Measurements from ENCODE around the gene ARMC2.
"Not testable (repeated sequence)": the region's sequence is repeated elsewhere in the genome, so short reads cannot be mapped to it uniquely, and the experiment has no call there.

Gene ARMC2

GRCh38 chr6:108916026-108916686 lies 67.9 kb downstream of the ARMC2 start:
- no peak for DNase-seq (ENCODE audit: low spot score)

- no peak for DNase-seq (ENCODE audit: low spot score)
Measured at GRCh38 chr6:108920751-108921150, 72.5 kb downstream of the ARMC2 start.

GRCh38 chr6:108921547-108922361 lies 73.5 kb downstream of the ARMC2 start:
- no peak for DNase-seq (ENCODE audit: low spot score)

- no peak for DNase-seq (ENCODE audit: low spot score)
Measured at GRCh38 chr6:108922499-108922898, 74.3 kb downstream of the ARMC2 start.

GRCh38 chr6:108927927-108928326 lies 79.7 kb downstream of the ARMC2 start:
- no peak for DNase-seq (ENCODE audit: low spot score)

- DNase-seq (ENCODE audit: low spot score), result no peak
Measured at GRCh38 chr6:108928650-108929049, 80.4 kb downstream of the ARMC2 start.

- DNase-seq (ENCODE audit: low spot score), result not testable (repeated sequence)
Measured at GRCh38 chr6:108931090-108931489, 82.9 kb downstream of the ARMC2 start.

- no peak for DNase-seq (ENCODE audit: low spot score)
Measured at GRCh38 chr6:108937170-108937569, 88.9 kb downstream of the ARMC2 start.

GRCh38 chr6:108940741-108941140 lies 92.5 kb downstream of the ARMC2 start:
- DNase-seq (ENCODE audit: low spot score), result no peak

GRCh38 chr6:108941281-108941680 lies 93.1 kb downstream of the ARMC2 start:
- DNase-seq (ENCODE audit: low spot score), result no peak

GRCh38 chr6:108941859-108942258 lies 93.6 kb downstream of the ARMC2 start:
- DNase-seq (ENCODE audit: low spot score), result no peak

GRCh38 chr6:108942556-108943492 lies 94.6 kb downstream of the ARMC2 start:
- DNase-seq (ENCODE audit: low spot score), result no peak

- DNase-seq (ENCODE audit: low spot score), result no peak
Measured at GRCh38 chr6:108944071-108944470, 95.8 kb downstream of the ARMC2 start.

- DNase-seq (ENCODE audit: low spot score), result no peak
Measured at GRCh38 chr6:108944707-108945680, 96.8 kb downstream of the ARMC2 start.

GRCh38 chr6:108945681-108946159 lies 97.5 kb downstream of the ARMC2 start:
- no peak for DNase-seq (ENCODE audit: low spot score)

- no peak for DNase-seq (ENCODE audit: low spot score)
Measured at GRCh38 chr6:108946695-108947094, 98.5 kb downstream of the ARMC2 start.

- no peak for DNase-seq (ENCODE audit: low spot score)
Measured at GRCh38 chr6:108947114-108947854, 99.1 kb downstream of the ARMC2 start.

- no peak for DNase-seq (ENCODE audit: low spot score)
Measured at GRCh38 chr6:108948181-108948661, 100.0 kb downstream of the ARMC2 start.

GRCh38 chr6:108951351-108951953 lies 103.2 kb downstream of the ARMC2 start:
- DNase-seq (ENCODE audit: low spot score), result no peak
